GM12873 (cell line): ENCODE measurements around the gene NAA25.

Experiments used
- TF ChIP-seq, protein P1 (sequence below): IDR thresholded peaks from 2 replicates; pipeline ENCODE4 v1.5.1; 2012; ENCODE audit warnings: low read depth, mild to moderate bottlenecking, moderate library complexity, low read length, control low read depth; ENCODE audit not compliant: insufficient read depth; ENCODE audit errors: missing control alignments

The NAA25 gene

GRCh38 chr12:112007945-112008344, 100.6 kb downstream of the NAA25 start:
- TF ChIP-seq, protein P1, sequence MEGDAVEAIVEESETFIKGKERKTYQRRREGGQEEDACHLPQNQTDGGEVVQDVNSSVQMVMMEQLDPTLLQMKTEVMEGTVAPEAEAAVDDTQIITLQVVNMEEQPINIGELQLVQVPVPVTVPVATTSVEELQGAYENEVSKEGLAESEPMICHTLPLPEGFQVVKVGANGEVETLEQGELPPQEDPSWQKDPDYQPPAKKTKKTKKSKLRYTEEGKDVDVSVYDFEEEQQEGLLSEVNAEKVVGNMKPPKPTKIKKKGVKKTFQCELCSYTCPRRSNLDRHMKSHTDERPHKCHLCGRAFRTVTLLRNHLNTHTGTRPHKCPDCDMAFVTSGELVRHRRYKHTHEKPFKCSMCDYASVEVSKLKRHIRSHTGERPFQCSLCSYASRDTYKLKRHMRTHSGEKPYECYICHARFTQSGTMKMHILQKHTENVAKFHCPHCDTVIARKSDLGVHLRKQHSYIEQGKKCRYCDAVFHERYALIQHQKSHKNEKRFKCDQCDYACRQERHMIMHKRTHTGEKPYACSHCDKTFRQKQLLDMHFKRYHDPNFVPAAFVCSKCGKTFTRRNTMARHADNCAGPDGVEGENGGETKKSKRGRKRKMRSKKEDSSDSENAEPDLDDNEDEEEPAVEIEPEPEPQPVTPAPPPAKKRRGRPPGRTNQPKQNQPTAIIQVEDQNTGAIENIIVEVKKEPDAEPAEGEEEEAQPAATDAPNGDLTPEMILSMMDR, result no peak

GRCh38 chr12:112005419-112006395, 102.9 kb downstream of the NAA25 start:
- TF ChIP-seq, protein P1, result no peak

- TF ChIP-seq, protein P1, result no peak
Measured at GRCh38 chr12:112004041-112004440, 104.5 kb downstream of the NAA25 start.

GRCh38 chr12:112001576-112001975, 107.0 kb downstream of the NAA25 start:
- TF ChIP-seq, protein P1, result no peak

GRCh38 chr12:112000820-112001219, 107.8 kb downstream of the NAA25 start:
- TF ChIP-seq, protein P1, result no peak

DNA sequence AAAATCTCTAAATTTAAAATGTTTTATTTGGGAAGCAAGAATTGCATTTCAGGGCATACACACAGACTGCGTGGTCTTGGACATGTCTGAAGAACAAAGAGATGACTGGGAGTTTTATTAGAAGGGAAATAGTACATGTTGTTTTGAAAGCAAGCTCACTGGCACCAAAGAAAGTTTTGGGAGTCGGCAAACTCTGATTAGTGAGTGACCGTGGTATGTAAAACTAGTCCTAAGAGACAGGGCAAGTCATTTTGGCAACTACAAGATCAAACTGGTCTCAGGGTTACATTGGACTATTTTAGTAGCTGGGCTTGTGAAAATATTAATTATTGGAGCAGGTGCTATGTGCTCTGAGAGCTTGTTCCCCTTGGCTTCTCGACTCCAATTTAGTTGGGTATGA, 110.6 kb downstream of the NAA25 start:
- TF ChIP-seq, protein P1, result no peak

GRCh38 chr12:111997300-111997699, 111.3 kb downstream of the NAA25 start:
- TF ChIP-seq, protein P1, result no peak
